HepG2 (cell line): ENCODE data around the gene CMIP. TPM values are rescaled to one million over a fixed set of nuclear protein-coding genes. Genes with fewer than 3 reads are reported as not detected.

Experiments
- CREB1 ChIP-seq, 2 experiments: fragments of 450-650 bp in 1 of 2; IDR thresholded peaks; 2 replicates each; pipeline ENCODE4 v1.6.1; 2016 to 2017; ENCODE audit warnings: control low read depth in 1 of 2, mild to moderate bottlenecking in 1 of 2, missing compliant biosample characterization in 1 of 2, missing genetic modification characterization in 1 of 2
- DNMT1 ChIP-seq: sonication (generic); formaldehyde crosslinking; IDR thresholded peaks from 2 replicates; pipeline ENCODE4 v1.5.1; 2020; ENCODE audit warnings: mild to moderate bottlenecking, missing genetic modification reagents
- ERF ChIP-seq: IDR thresholded peaks from 2 replicates; pipeline ENCODE4 v1.6.1; 2018; ENCODE audit warnings: missing biosample characterization, missing genetic modification reagents
- ESRRA ChIP-seq: sonication (generic); formaldehyde crosslinking; IDR thresholded peaks from 2 replicates; pipeline ENCODE4 v1.5.1; 2020; ENCODE audit warnings: mild to moderate bottlenecking, low read depth, missing genetic modification reagents
- HMGXB3 ChIP-seq: sonication (generic); formaldehyde crosslinking; IDR thresholded peaks from 2 replicates; pipeline ENCODE4 v1.4.0; 2020; ENCODE audit warnings: missing genetic modification reagents, borderline replicate concordance
- HNF1A ChIP-seq, 2 experiments: sonication (generic) in 1 of 2; formaldehyde crosslinking in 1 of 2; IDR thresholded peaks; 2 replicates each; pipeline versions ENCODE4 v1.4.0 to v1.6.1; 2016 to 2020; ENCODE audit warnings: borderline replicate concordance in 1 of 2, low read depth in 1 of 2, mild to moderate bottlenecking in 1 of 2, missing genetic modification reagents in 1 of 2
- MED13 ChIP-seq: sonication (generic); formaldehyde crosslinking; IDR thresholded peaks from 2 replicates; pipeline ENCODE4 v1.5.0; 2020; ENCODE audit warnings: missing genetic modification reagents
- RBFOX2 ChIP-seq: fragments of 200-400 bp; formaldehyde crosslinking; IDR thresholded peaks from 2 replicates; pipeline ENCODE4 v1.6.1; 2017; ENCODE audit warnings: low read depth, mild to moderate bottlenecking, low read length
- TAF1 ChIP-seq: sonication (generic); formaldehyde crosslinking; IDR thresholded peaks from 2 replicates; pipeline ENCODE4 v1.4.0; 2020; ENCODE audit warnings: missing genetic modification reagents
- ZNF101 ChIP-seq: sonication (generic); formaldehyde crosslinking; IDR thresholded peaks from 2 replicates; pipeline ENCODE4 v1.4.0; 2020; ENCODE audit warnings: mild to moderate bottlenecking, low read depth, missing genetic modification reagents, borderline replicate concordance
- ZNF20 ChIP-seq: sonication (generic); formaldehyde crosslinking; IDR thresholded peaks from 2 replicates; pipeline ENCODE4 v1.4.0; 2020; ENCODE audit warnings: mild to moderate bottlenecking, moderate library complexity, missing genetic modification reagents
- ZNF205 ChIP-seq: IDR thresholded peaks from 2 replicates; pipeline ENCODE4 v1.6.1; 2018; ENCODE audit warnings: missing biosample characterization, missing genetic modification reagents
- ZNF468 ChIP-seq: sonication (generic); formaldehyde crosslinking; IDR thresholded peaks from 2 replicates; pipeline ENCODE4 v1.8.0; 2022; ENCODE audit warnings: mild to moderate bottlenecking, moderate library complexity, missing genetic modification reagents
- ZNF564 ChIP-seq: sonication (generic); formaldehyde crosslinking; IDR thresholded peaks from 2 replicates; pipeline ENCODE4 v1.8.1; 2023; ENCODE audit warnings: mild to moderate bottlenecking, missing genetic modification reagents
- ZNF570 ChIP-seq: sonication (generic); formaldehyde crosslinking; IDR thresholded peaks from 2 replicates; pipeline ENCODE4 v1.4.0; 2020; ENCODE audit warnings: mild to moderate bottlenecking, missing genetic modification reagents, borderline replicate concordance
- ZNF704 ChIP-seq: sonication (generic); formaldehyde crosslinking; IDR thresholded peaks from 2 replicates; pipeline ENCODE4 v1.8.1; 2023; ENCODE audit warnings: mild to moderate bottlenecking, inconsistent platforms, moderate library complexity, missing genetic modification reagents, borderline replicate concordance
- ZNF740 ChIP-seq: sonication (generic); formaldehyde crosslinking; IDR thresholded peaks from 2 replicates; pipeline ENCODE4 v1.4.0; 2020; ENCODE audit warnings: missing genetic modification reagents
- ZNF878 ChIP-seq: sonication (generic); formaldehyde crosslinking; IDR thresholded peaks from 2 replicates; pipeline ENCODE4 v1.8.1; 2023; ENCODE audit warnings: mild to moderate bottlenecking, missing genetic modification reagents, moderate library complexity
- polyA plus RNA-seq, 8 experiments: library from polyadenylated mRNA; depleted of rRNA in 3 of 8; stranded (reverse) in 7 of 8; unstranded in 1 of 8; fragments of >200 nt; fragmentation: Illumina TruSeq in 4 of 8; extraction: Trizol in 4 of 8; gene quantifications; 2 replicates each; pipeline versions ENCODE4 v1.2.1 to v1.2.3, GENCODE V29; 2011 to 2016; ENCODE audit warnings: low read depth in 4 of 8, missing spikeins in 1 of 8, mixed read lengths in 1 of 8; ENCODE audit not compliant: insufficient read depth in 1 of 8
- total RNA-seq, 5 experiments: library from RNA; depleted of rRNA; stranded (reverse); fragments of >200 nt; fragmentation: Illumina TruSeq; extraction: Trizol; gene quantifications; 2 replicates each; pipeline ENCODE4 v1.2.3, GENCODE V29; 2016; ENCODE audit warnings: low read depth in 1 of 5

The CMIP gene
- total and polyA plus RNA-seq, 2 of the 13 experiments (the other 11 are each of a cell fraction or from before 2014, with no cell fraction given), result 10.9 to 18.1 TPM

DNA sequence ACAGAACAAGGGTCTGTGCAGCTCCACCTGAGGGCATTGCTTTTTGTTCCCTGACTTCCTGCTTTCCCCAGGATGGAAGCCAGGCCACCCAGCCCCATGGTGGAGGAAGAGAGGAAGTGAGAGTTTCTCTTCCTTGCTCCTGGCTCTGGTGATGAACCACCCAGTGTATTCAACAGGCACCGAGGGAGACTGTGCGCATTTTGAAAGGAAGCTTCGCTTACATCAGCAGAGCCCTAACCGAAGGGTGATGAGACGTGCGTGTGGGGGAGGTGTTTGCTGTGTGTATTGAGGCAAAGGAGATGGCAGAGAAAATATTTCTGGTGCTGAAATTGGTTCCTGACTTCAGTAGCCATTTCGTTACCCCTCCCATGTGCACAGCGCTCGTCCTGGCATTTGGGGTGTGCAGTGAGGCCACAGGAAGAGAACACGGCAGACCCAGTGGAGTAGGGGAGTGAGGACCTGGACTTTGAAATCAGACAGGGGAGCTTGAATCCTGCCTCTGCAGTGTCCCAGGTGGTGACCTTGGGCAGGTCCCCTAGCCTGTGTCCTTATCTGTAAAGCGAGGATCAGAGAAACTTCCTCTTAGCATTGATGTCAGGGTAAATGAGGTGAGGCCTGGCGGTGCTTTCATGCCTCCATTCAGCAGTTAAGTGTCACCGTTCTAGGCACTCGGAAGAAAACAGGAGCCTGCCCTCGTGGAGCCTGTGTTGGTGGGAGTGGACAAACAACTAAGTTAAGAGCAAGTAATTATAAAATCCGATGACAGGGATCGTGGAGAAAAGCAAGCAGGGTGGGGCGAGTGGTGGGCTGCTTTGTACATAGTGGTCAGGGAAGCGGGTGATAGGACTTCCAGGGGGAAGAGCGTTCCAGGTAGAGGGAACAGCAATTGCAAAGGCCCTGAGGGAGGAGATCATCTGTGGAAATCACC lies 7.4 kb downstream of the CMIP start (continued):
- peak; percentile 84; the same call in 1 of the 2 replicates for TF ChIP-seq HNF1A (IDR thresholded peaks at IDR 0.05; ENCODE audit: low read depth)
- TF ChIP-seq HNF1A (CRISPR knock-in tag; IDR thresholded peaks at IDR 0.05; ENCODE audit: borderline replicate concordance), result peak; percentile 91
- no peak for TF ChIP-seq ZNF704 (CRISPR knock-in tag)
- TF ChIP-seq ZNF468 (CRISPR knock-in tag), result no peak
- TF ChIP-seq ZNF570, result no peak
- peak; percentile 100 for TF ChIP-seq ESRRA
- no peak; the same call in 1 of the 2 replicates for TF ChIP-seq RBFOX2
- TF ChIP-seq CREB1 (IDR thresholded peaks at IDR 0.05), result no peak
- peak; percentile 92 for TF ChIP-seq CREB1 (CRISPR knock-in tag; IDR thresholded peaks at IDR 0.05)
- peak; percentile 77; the same call in 1 of the 2 replicates for TF ChIP-seq ZNF20 (CRISPR knock-in tag)
- TF ChIP-seq ZNF878, result no peak
- TF ChIP-seq MED13, result peak; percentile 96
- TF ChIP-seq TAF1 (CRISPR knock-in tag), result peak; percentile 64
- TF ChIP-seq ZNF101, result no peak
- no peak for TF ChIP-seq DNMT1
- TF ChIP-seq HMGXB3, result peak; percentile 46; the same call in 1 of the 2 replicates
- peak; percentile 98 for TF ChIP-seq ERF
- peak; percentile 92 for TF ChIP-seq ZNF205 (CRISPR knock-in tag)
- TF ChIP-seq ZNF564 (CRISPR knock-in tag), result no peak; the same call in 1 of the 2 replicates
- peak; percentile 73 for TF ChIP-seq ZNF740 (CRISPR knock-in tag)
